PC-3 (cell line): ENCODE measurements around the gene ARHGAP23. TPM values are rescaled to one million over a fixed set of nuclear protein-coding genes. Genes with fewer than 3 reads are reported as not detected.

Experiments
- ATAC-seq: fragments of 200-7000 bp; cut with Tn5 transposase; 2 replicates; pipeline ENCODE4 v1.9.1; 2020; ENCODE audit warnings: mild to moderate bottlenecking, moderate library complexity
- BruUV-seq: library from RNA; stranded (reverse); fragments of 400-500 nt; replicated peaks from 2 replicates; lab custom pipeline; 2021; lab: Mats Ljungman, UMichigan
- CTCF ChIA-PET: fragments of 300-600 bp; sonication (Branson Sonifier 250); formaldehyde crosslinking; loops from one replicate; lab custom pipeline; 2022; ENCODE audit warnings: antibody characterized with exemption; lab: Charles Lee
- POLR2A ChIA-PET: fragments of 300-600 bp; sonication (Branson Sonifier 250); formaldehyde crosslinking; loops from one replicate; lab custom pipeline; 2022; ENCODE audit warnings: antibody characterized with exemption; ENCODE audit not compliant: unreplicated experiment; lab: Charles Lee
- DNase-seq: peaks from one replicate; pipeline ENCODE4 v3.0.0-alpha.2; 2015
- H2AFZ ChIP-seq: fragments of 300-600 bp; sonication (generic); 2 replicates; pipeline ENCODE4 v1.6.0; 2016; ENCODE audit warnings: antibody characterized with exemption, low read length
- H3F3A ChIP-seq: fragments of 300-600 bp; sonication (generic); one replicate; pipeline ENCODE4 v1.6.0; 2017; ENCODE audit warnings: antibody characterized with exemption, low read length, control low read depth, mild to moderate bottlenecking; ENCODE audit not compliant: unreplicated experiment
- H3K27ac ChIP-seq: fragments of 300-600 bp; sonication (generic); 2 replicates; pipeline ENCODE4 v1.5.1; 2016; ENCODE audit warnings: mild to moderate bottlenecking, low read length
- H3K27me3 ChIP-seq: fragments of 300-600 bp; sonication (generic); 2 replicates; pipeline ENCODE4 v1.6.1; 2016; ENCODE audit warnings: low read length, mixed read lengths
- H3K36me3 ChIP-seq: fragments of 300-600 bp; sonication (generic); 2 replicates; pipeline ENCODE4 v1.6.1; 2016; ENCODE audit warnings: low read depth, mixed run types, low read length, mixed read lengths
- H3K4me1 ChIP-seq: fragments of 300-600 bp; sonication (generic); 2 replicates; pipeline ENCODE4 v1.5.1; 2016; ENCODE audit warnings: low read length; ENCODE audit not compliant: insufficient read depth
- H3K4me2 ChIP-seq: fragments of 300-600 bp; sonication (generic); 2 replicates; pipeline ENCODE4 v1.6.0; 2016; ENCODE audit warnings: low read length
- H3K4me3 ChIP-seq: fragments of 300-600 bp; sonication (generic); 2 replicates; pipeline ENCODE4 v1.5.1; 2016; ENCODE audit warnings: mild to moderate bottlenecking, low read length, mixed read lengths
- H3K79me2 ChIP-seq: fragments of 300-600 bp; sonication (generic); 2 replicates; pipeline ENCODE4 v1.6.1; 2017; ENCODE audit warnings: low read length, mixed read lengths
- H3K9ac ChIP-seq: fragments of 300-600 bp; sonication (generic); 2 replicates; pipeline ENCODE4 v1.6.0; 2016; ENCODE audit warnings: mild to moderate bottlenecking, low read length
- H3K9me2 ChIP-seq: fragments of 300-600 bp; sonication (generic); replicated peaks from 2 replicates; pipeline ENCODE4 v1.6.1; 2016; ENCODE audit warnings: mixed run types, low read length, mixed read lengths
- H3K9me3 ChIP-seq: fragments of 300-600 bp; sonication (generic); 2 replicates; pipeline ENCODE4 v1.6.1; 2016; ENCODE audit warnings: low read length, mixed read lengths
- H4K20me1 ChIP-seq: fragments of 300-600 bp; sonication (generic); 2 replicates; pipeline ENCODE4 v1.6.1; 2016; ENCODE audit warnings: low read length, mixed read lengths
- EZH2 ChIP-seq: fragments of 300-600 bp; sonication (generic); IDR thresholded peaks from one replicate; pipeline ENCODE4 v1.6.1; 2017; ENCODE audit warnings: antibody characterized with exemption, mild to moderate bottlenecking, low read length; ENCODE audit not compliant: unreplicated experiment
- EZH2phosphoT487 ChIP-seq: fragments of 300-600 bp; sonication (generic); IDR thresholded peaks from 2 replicates; pipeline ENCODE4 v1.6.1; 2018; ENCODE audit warnings: mild to moderate bottlenecking, antibody characterized with exemption, low read length, borderline replicate concordance
- intact Hi-C: fragments of 100-400 bp; cut with micrococcal nuclease; formaldehyde crosslinking; loops from 2 replicates; pipeline ENCODE4 v1.9.0; 2023
- total RNA-seq: library from RNA; depleted of rRNA; stranded (reverse); fragments of >200 nt; gene quantifications from 2 replicates; pipeline ENCODE4 v1.2.3, GENCODE V29; 2014
- TF ChIP-seq, protein P1 (sequence below): fragments of 300-600 bp; sonication (generic); conservative IDR thresholded peaks from 2 replicates; pipeline ENCODE4 v1.5.1; 2017; ENCODE audit warnings: antibody characterized with exemption, low read depth, mild to moderate bottlenecking, low read length

Gene ARHGAP23
- total RNA-seq, 1 experiment from 2014 or later, result 9.0 TPM

DNA sequence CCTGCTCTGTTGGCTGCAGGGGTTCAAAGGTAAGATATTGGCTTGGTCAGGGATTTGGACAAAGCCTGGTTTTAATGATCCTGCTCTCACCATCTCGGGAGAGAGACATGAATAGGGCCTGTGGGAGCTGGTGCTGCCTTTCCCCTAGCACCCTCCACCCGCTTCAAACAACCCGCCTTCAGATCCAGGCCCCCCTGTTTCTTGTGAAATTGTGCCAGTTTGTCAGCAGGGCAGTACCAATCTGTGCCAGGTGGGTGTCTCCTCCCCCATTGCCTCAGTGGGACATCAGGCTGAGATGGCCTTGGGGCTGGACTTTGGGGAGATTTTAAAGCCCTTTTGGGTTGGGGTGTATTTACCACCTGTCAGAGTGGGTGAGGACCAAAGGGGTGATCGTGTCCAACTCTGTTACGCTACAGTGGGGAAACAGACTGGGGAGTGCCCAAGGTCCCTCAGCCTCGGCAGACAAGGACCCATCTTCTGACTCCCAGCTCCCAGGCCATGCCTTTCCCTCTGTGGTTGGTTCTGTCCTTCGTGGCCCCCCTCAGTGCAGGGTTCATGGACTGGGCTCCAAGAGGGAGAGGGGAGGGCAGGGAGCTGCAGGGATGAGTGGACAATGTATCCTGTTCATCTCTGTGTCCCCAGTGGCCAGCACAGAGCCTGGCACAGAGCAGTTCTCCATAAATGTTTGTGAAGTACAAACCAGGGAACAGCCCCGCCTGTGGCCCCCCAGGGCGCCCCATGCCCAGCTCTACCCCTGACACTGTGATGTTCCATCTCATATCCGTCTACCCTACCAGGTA is 3.3 kb downstream of the ARHGAP23 start:
- POLR2A ChIA-PET, result no interaction called here
- CTCF ChIA-PET, result no interaction called here
- no peaks in the 10 kb centered on the region for H3K36me3 ChIP-seq
- TF ChIP-seq EZH2, result no peak
- TF ChIP-seq EZH2phosphoT487, result no peak
- TF ChIP-seq, protein P1, sequence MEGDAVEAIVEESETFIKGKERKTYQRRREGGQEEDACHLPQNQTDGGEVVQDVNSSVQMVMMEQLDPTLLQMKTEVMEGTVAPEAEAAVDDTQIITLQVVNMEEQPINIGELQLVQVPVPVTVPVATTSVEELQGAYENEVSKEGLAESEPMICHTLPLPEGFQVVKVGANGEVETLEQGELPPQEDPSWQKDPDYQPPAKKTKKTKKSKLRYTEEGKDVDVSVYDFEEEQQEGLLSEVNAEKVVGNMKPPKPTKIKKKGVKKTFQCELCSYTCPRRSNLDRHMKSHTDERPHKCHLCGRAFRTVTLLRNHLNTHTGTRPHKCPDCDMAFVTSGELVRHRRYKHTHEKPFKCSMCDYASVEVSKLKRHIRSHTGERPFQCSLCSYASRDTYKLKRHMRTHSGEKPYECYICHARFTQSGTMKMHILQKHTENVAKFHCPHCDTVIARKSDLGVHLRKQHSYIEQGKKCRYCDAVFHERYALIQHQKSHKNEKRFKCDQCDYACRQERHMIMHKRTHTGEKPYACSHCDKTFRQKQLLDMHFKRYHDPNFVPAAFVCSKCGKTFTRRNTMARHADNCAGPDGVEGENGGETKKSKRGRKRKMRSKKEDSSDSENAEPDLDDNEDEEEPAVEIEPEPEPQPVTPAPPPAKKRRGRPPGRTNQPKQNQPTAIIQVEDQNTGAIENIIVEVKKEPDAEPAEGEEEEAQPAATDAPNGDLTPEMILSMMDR, result no peak
- H3K4me1 ChIP-seq, result peaks cover 12% of the 10 kb centered on the region
- H3K27ac ChIP-seq, result no peak overlapping the region
- no peaks in the 10 kb centered on the region for H3K9me3 ChIP-seq
- H3K4me3 ChIP-seq, result no peak overlapping the region
- H4K20me1 ChIP-seq, result no peaks in the 10 kb centered on the region
- no peak for DNase-seq
- no peak overlapping the region for H3K4me2 ChIP-seq
- H3K9me2 ChIP-seq, result no peaks in the 10 kb centered on the region
- intact Hi-C loops, result no loop called here
- H2AFZ ChIP-seq, result no peak overlapping the region
- H3K79me2 ChIP-seq, result no peaks in the 10 kb centered on the region
- H3F3A ChIP-seq, result no peaks in the 10 kb centered on the region
- ATAC-seq, result no peak
- H3K27me3 ChIP-seq, result no peaks in the 10 kb centered on the region
- H3K9ac ChIP-seq, result no peak overlapping the region
- no TSS peak for BruUV-seq

DNA sequence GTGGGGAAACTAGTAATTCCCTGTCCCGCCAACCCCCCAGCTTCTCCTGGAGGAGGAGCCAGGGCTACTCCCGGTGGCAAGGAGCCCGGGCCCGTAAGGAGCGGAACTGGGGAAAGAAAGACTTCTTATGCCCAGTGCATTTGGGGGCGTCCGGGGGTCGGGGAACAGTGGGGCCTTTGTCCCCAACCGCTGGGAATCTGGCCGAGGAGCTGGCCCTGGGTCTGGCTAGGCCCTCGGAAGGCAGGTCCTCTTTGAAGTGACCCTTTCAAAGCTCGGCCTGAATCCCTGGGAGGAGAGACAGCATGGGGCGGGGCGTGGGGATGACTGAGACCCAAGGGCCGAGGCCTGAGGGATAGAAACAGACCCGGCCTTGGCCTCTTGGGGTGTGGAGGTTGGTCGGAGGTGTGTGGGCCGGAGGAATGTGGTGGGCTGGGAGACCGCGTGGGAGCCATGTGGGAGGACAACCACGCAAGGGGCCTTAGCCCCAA is 6.0 kb downstream of the ARHGAP23 start:
- Histone ChIP-seq H3K79me2 (no peaks in the 10 kb centered on the region), H3K9ac (no peak overlapping the region), H3K4me1 (peaks cover 1% of the 10 kb centered on the region; the same call in 1 of the 2 replicates), H3K27ac (no peak overlapping the region), H3K36me3 (no peaks in the 10 kb centered on the region), H3K4me3 (no peak overlapping the region), H3K9me3 (no peaks in the 10 kb centered on the region), H2AFZ (no peak overlapping the region), H3F3A (no peaks in the 10 kb centered on the region), H3K9me2 (no peaks in the 10 kb centered on the region), H3K27me3 (no peaks in the 10 kb centered on the region), H4K20me1 (no peaks in the 10 kb centered on the region), H3K4me2 (no peak overlapping the region)
- no peak for ATAC-seq
- CTCF ChIA-PET, result no interaction called here
- intact Hi-C loops, result no loop called here
- POLR2A ChIA-PET, result no interaction called here
- no peak for TF ChIP-seq EZH2
- TF ChIP-seq, protein P1, result no peak
- TF ChIP-seq EZH2phosphoT487, result no peak
- BruUV-seq, result no TSS peak
- no peak for DNase-seq

DNA sequence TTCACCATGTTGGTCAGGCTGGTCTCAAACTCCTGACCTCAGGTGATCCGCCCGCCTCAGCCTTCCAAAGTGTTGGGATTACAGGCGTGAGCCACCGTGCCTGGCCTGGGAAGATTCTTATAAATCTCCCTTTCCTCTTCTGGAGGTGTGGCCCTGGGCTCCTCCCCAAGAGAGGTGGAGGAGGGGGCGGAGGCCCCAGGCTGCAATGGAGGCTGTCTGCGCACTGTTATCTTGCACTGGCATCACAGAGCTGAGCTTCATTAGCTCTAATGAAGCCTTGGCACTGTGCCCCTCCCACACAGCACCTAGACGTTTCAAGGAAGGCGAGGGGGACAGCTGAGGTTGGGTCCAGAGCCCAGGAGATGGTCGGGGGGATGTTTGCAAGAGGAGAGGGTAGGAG is 7.5 kb downstream of the ARHGAP23 start:
- no peaks in the 10 kb centered on the region for H3K4me1 ChIP-seq
- ChIA-PET POLR2A (no interaction called here), CTCF (no interaction called here)
- H3K9me3 ChIP-seq, result no peaks in the 10 kb centered on the region
- no peak overlapping the region for H2AFZ ChIP-seq
- ATAC-seq (no peak), DNase-seq (no peak)
- no peaks in the 10 kb centered on the region for H3F3A ChIP-seq
- H3K4me2 ChIP-seq, result no peak overlapping the region
- no peaks in the 10 kb centered on the region for H4K20me1 ChIP-seq
- TF ChIP-seq EZH2phosphoT487, result no peak
- TF ChIP-seq EZH2, result no peak
- TF ChIP-seq, protein P1, result no peak
- no peak overlapping the region for H3K4me3 ChIP-seq
- H3K9ac ChIP-seq, result no peak overlapping the region
- no peaks in the 10 kb centered on the region for H3K27me3 ChIP-seq
- no peaks in the 10 kb centered on the region for H3K79me2 ChIP-seq
- no peak overlapping the region for H3K27ac ChIP-seq
- H3K9me2 ChIP-seq, result no peaks in the 10 kb centered on the region
- no TSS peak for BruUV-seq
- no peaks in the 10 kb centered on the region for H3K36me3 ChIP-seq
- intact Hi-C loops, result no loop called here
